GM19455 (cell line): ENCODE data around the gene FOXP1.

Experiments
- ATAC-seq: cut with Tn5 transposase; IDR thresholded peaks from one replicate; pipeline ENCODE4 v1.9.1; 2021; ENCODE audit not compliant: unreplicated experiment

Gene FOXP1

DNA sequence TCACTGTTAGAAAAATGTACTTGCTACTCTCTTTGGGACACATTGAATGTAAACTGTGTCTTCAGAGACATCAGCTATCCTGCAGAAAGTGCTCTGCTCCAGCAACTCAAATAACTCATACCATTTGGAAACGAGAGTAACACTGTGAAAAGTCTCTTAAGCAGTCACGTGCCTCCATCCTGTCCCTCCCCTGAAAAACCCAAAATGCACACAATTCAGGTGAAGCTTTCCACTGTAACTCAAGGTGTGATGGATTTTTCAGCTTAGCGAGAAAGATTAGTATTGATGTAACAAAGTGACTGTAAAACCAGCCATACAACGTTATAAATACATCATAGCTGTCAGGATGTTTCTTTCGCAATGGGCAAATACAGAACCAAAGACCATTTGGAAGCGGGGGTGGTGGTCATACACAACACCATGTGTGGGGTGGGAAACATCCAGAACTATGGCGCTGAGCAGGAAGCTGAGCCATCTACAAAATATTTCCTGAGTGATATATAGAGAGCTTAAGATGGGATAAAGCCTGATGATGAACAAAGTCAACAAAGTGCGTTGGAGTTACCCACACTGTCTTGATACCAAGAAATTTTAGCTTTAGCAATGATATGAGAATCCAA lies 332.3 kb downstream of the FOXP1 start:
- ATAC-seq, result no peak

DNA sequence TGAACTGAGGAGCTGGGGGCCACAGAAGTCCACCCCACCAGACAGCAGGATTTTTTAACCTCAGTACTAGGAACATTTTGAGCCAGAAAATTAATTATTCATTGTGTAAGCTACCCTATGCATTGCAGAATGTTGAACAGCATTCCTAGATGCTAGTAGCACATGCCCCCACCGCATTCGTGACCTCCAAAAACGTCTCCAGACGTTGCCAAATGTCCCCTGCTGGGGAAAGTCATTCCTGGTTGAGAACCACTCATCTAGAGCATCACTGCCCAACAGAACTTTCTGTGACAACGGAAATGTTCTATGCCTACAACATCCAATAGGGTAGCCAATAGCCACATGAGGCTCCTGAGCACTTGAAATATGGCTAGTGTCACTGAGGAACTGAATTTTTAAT lies 333.5 kb downstream of the FOXP1 start:
- no peak for ATAC-seq

DNA sequence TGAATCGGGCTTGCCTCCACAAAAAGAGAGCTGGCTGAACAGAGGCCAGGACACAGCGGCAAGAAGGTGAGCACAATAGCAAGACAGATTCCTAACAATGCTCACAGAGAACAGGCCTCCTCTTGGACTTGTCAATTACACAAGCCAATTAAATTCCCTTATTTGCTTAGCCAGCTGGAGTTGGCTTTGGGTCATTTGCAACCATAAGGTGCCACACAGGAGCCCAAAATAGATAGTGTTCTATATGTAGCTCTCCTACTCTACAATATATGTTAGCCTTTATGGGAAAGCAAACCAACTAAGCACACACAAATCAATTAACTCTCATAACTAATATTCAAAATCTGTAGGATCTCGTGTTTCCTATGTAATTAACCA lies 335.6 kb downstream of the FOXP1 start:
- ATAC-seq, result no peak

DNA sequence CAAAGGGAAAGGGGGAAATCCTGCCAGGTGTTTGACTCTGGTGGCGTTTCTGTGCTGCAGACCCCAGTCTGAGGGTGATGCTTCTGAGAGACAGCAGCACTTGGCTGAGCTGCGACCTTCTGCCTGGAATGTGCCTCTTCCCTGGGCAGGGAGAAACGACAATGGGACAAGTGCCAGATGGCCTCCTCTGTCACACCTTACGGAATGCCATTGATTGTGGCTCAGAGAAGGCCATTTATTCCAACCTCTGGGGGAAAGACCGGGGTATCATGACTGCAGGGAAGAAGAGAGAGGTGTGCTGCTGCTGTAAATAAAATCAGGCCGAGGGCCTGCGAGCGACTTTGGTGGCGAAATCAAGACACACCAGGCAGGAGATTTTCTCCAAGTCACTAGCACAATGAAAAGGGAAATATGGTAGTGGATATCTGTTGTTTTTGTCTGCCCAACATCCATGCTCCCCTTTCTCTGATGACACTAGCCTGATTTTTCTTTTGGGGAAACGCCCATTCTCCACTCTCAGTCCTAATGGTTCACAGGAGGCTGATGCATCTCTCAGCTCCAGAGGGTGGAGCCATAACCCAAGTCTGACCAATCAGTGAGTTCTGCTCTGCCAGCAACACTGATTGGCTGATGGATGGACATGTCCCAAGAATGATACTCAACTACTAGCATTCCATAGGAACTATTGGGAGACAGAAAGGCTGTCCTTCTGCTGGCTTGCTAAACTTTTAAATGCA lies 336.1 kb downstream of the FOXP1 start:
- ATAC-seq, result no peak

DNA sequence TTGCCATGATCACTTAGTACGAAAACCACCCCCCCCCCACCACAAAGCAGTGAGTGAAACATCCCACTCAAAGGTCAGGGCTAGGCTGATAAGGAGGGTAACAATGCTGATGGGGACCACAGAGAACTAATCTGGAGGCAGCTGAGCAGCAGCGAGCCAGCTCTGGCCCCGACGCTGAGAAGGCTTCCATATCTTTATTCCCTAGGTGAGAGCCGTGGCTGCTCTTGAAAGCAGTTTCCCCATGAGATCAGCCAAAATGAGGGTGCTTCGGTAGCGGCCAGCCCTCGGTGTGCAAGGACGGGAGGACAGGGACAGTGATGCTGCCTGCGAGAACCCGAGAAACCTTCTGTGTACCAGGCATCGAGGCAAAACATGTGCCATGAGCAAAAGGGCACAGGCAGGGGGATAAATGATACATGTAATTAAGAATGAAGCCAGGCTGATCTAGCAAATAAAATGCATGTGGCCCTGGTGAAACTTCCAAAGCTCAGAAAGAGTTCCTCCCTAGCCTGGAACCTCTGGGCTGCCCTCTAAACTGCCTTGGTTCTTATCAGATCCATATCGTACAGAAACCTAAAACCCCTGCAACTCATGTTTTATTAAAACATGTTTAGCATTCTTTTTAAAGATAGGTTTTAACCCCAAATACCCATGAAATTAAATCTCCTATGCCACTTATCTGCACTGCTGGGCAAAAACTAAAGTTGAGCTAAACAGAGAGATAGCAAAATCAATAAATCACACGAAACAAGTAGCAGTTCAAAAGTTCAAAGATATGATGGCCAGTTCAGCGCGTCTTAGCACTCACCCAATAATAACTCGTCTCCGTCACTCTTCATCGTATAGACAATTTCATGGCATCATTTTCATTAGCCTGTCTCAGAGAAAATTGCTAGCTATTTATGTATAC lies 337.3 kb downstream of the FOXP1 start:
- no peak for ATAC-seq

DNA sequence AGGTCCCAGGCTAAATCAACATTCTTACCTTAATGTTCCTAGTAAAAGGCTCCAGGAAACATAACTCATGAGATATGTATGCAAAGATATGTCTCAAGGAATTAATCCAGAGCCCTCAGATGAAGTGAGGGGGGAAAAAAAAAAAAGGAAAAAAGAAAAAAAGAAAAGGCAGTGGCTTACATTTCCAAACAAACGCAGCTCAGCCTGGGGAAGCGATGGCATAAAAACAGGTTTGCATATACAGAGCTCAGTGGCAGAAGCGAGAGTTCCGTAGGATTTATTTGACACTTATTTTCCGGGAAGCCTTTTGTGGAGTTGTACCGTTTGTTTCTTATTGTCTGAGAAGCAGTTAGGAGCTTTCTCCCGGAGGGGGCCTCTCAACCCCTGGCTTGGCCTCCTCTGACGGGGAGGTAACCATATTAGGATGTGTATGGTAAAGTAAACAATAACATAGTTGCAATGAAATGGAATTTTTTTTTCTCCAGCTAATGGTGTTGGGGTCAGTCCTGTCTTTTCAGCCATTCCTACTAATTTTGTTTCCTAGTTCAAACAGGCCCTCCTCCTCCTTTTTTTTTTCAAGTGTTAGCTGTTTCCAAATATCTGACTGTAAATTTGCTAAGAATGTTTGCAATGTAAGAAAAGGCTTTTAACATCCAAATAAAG lies 338.6 kb downstream of the FOXP1 start:
- ATAC-seq, result no peak

DNA sequence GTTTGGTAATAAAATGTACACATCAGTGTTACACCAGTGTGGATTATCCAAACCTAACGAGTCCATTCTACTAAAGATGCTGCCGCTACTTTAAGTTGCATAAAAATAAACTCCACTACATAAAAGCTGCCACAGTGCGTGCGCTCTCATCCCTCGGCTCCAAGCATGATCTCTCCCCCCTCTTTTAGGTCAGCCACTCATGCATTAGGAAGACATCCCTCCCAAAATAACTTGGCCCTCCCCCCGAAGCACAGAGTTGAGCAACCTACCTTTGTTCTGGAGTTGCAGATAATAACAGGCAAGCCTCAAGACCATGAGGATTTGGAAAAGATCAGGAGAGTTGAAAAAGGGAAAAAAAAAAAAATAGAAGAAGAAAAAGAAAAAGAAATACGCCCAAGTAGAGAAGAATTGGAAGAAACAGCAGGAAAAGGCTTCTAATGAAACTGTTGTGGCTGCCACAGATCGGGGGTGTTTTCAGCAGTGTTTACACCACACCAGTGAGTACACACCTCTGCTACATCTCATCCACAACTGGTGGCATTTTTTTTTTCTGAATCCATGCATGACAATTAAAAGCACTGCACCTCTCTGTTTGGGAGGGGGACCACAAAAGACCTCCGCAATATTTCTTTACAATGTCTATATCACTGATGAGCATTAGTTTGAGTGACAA lies 339.2 kb downstream of the FOXP1 start:
- no peak for ATAC-seq

DNA sequence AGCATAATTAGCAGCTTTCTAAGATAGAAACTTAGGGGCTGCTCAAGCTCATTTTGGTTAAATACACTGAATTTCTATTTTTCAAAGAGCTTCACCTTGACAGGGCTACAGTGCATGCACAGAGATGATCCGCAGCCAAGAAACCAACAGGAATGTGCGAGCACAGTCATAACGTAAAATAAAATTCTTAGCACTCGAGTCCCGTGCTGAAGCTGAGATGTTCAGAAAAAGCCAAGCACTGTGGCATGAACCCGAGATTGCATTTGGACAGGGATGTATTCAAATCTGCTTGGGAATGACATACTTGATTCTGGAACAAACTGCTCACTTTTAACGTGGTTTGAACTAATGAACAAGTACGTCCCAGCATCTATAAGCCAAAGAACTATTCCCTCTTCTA lies 340.3 kb downstream of the FOXP1 start:
- ATAC-seq, result no peak

DNA sequence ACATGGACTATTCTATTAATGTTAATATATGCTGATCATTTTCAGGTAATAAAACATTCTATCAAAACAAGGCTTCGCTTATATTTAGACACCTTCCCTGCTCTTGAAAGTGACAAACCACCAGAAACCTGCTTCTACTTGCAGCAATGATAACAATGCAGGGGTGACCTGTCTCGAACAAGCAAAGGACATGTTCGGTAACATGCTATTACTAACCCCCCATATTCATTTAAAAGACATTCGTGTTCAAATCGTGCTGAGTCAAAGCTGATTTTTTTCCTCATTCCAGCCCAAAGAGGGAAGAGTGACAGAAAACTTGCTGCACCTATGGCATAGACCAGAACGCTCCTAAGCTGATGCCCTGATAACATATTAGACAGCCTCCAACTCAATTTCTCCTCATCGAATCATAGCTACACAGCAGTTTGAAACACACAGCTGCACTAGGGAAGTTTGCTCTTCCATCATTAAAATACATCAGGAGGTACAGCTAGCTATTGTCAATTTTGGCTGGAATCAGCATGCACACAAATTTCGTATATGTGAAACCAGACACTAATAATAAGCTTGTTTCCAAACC lies 341.5 kb downstream of the FOXP1 start:
- ATAC-seq, result no peak

DNA sequence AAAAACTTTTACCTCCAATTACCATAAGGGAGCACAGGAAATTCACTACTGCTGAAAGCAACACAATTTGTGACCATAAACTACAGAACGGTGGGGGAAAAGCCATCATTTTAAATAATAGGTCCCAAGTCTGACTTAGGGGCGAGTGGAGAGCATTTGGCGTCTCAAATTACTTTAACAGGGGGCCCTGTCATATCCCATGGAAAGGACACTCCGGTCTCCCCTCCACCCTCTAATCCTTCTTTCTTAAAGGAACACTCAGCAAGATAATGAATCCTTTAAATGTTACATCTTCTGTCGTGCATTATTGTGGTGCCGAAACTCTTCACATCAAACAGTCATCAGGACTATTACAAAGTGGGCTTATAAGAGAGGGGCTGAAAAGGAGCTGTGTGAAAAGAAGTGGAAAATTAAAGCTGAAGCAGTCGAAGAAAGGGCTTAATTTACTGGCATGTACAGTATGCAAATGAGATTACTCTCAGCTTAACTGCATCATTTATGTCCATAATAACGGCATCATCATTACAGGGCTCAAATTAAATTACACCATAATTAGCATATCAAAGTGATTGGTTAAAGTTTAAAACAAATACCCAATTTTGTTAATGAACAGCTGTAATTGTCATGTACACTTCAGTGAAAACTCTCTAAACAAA lies 342.2 kb downstream of the FOXP1 start:
- ATAC-seq, result no peak

DNA sequence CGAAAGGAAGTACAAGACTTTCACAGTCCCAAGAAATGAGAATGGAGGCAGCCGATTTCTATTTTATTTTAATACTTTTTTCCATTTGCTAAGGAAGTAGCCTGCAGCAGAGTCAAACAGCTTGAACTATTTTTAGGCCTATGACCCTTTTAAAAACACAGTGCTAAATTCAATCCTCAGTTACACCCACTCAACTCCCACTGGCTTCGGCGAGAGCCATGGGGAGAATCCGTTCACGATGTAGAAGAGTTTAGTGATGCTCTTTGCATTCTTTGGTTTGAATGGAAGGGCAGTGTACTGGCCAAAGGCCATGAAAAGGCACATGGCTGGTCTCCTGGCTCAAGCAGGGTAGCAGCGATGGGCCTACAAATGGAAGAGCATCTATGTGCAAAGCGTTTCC lies 343.5 kb downstream of the FOXP1 start:
- ATAC-seq, result no peak

DNA sequence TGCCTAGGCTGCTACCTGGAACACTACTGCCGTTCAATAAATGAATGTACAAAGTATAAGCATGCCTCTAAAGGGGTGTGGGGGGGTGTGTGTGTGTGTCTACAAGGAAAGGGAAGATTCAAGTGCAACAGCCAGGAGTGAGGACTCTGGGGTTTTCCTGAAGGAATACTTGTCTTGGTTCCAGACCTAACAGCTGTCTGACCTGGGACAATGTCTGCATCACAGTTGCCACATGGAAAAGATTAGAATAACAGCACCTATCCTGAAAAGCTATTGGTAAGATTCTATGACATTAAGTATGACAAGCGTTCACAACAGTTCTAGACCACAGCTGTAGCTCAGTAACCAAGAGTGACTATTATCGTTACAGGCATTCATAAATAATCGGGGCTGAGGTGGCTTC lies 345.2 kb downstream of the FOXP1 start:
- no peak for ATAC-seq

DNA sequence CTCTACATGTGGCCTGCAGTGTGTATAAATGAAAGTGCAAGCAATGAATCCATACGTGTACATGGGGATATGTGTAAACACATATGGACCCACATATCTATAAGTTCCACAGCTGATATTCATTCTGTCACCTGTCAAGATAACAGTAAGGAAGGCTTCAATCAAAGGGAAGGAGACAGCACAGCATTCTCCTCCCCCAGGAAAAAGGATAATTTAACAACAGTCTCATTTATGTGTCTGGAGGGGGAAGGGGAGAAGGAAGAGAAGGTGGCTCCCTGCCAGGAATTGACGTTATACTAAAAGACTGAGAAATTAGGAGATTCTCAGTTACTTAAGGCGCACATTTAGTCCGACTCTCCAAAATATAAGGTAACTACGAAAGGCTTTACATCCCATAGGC lies 345.9 kb downstream of the FOXP1 start:
- ATAC-seq, result no peak

DNA sequence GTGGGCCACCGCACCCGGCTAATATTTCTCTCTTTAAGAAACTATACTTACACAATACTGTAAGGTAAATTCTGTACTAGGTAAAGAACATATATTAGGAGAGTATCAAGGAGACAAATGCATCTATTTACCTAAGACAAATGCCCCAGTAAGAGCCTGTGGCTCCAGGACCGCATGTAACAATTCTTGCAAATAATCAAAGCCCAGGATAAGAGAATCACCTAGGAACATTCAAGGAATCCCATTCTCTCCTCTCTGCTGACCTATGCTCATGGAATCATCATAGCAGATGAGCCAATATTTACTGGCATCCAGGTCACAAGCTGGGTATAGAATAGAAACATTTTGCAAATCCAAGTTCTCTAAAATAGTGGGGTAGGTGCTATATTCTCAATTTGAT lies 347.7 kb downstream of the FOXP1 start:
- ATAC-seq, result no peak

DNA sequence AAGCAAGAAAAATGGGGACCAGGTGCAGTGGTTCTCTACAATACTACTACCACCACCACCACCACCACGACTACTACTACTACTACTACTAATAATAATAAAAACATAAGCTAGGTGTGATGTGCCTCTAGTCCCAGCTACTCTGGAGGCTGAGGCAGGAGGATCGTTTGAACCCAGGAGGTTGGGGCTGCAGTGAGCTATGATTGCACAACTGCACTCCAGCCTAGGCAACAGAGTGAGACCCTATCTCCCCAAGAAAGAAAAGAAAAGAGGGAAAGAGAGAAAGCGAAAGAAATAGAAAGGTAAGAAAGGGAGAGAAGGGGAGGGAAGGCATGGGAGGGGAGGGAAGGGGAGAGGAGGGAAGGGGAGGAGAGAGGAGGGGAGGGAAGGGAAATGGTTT lies 350.6 kb downstream of the FOXP1 start:
- ATAC-seq, result no peak

DNA sequence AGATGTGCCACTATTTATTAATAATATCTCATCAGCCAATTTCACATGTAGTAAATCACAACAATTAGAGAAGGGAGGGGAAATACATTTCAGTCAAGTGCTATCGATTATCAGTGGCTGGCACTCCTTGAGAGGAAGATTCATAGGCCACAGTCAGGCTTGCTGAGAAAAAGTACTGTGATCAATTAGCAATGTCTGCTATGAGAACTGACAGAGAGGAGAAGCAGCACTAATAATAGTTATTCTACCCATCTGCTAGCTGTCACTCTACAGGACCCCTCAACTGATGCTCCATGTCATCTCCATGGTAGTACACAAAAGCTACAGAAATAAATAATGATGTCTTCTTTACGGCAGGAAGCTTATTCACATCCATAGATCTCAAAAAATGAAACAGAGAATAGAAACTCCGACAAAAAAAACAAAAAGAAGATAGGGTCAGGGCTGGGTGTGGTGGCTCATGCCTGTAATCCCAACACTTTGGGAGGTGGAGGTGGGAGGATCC lies 351.3 kb downstream of the FOXP1 start:
- ATAC-seq, result no peak

DNA sequence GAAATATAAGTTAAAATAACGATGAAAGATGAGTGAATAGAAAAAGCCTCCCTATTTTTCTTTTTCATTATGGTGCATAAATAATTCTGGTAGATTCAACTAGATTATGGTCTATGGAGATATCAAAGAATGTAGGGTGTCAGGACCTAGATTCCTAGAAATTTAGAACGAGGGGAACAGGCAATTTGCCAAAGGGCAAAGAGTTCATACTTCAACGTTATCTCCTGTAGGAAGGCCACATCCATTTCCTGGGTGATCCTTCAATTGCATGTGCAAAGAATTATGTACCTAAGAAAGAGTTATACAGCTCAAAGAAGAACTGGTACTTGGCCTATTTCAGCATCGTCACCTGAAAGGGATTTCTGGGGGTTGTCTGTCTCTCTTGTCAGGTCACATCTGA lies 351.8 kb downstream of the FOXP1 start:
- no peak for ATAC-seq

DNA sequence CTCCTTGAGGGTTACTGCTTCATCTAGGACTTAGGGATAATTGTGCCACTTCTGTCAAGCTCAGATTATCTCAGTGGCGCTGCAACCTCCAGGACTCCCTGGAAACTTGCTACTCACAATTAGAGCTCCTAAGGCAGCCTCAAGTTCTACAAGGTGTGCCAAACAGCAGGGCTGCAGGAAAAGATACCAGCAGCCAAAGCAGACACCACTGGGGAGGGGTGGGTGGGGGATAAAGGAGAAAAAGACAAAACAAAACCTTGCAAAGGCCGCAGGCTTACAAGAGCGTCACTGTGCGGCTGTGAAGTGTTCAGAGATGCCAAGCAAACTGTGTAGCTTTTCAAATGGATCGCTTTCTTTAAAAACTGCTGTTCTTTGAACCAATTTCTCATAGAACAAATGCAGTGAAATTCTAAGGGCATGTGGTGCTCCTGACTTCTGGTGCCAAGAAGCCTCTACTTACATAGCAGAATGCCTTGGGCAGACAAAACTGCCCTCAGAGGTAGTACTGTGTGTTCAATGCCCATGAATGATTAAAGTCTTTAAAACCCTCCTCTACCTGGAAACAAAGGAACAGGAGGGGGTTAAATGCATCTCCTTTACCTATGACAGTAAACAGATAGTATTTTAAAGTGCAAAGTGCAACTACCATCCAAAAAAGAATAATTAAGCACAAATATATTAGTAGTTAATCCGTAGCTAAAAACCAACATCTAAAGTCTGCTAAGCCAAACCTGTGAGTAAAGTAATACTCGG lies 353.4 kb downstream of the FOXP1 start:
- no peak for ATAC-seq
